WTC11 (cell line): ENCODE data around the gene ARHGAP6.

ENCODE experiments used
- CREM ChIP-seq: sonication (generic); formaldehyde crosslinking; IDR thresholded peaks from 2 replicates; pipeline ENCODE4 v1.8.1; 2022; ENCODE audit warnings: mild to moderate bottlenecking, missing genetic modification reagents, moderate library complexity
- ELF4 ChIP-seq: sonication (generic); formaldehyde crosslinking; IDR thresholded peaks from 2 replicates; pipeline ENCODE4 v1.8.1; 2022; ENCODE audit warnings: low read depth, mild to moderate bottlenecking, moderate library complexity, missing genetic modification reagents
- FOXP1 ChIP-seq: sonication (generic); formaldehyde crosslinking; IDR thresholded peaks from 2 replicates; pipeline ENCODE4 v1.8.0; 2022; ENCODE audit warnings: missing genetic modification reagents, mild to moderate bottlenecking, moderate library complexity, borderline replicate concordance
- NFE2L1 ChIP-seq: sonication (generic); formaldehyde crosslinking; IDR thresholded peaks from 2 replicates; pipeline ENCODE4 v1.8.1; 2023; ENCODE audit warnings: missing genetic modification reagents
- USF1 ChIP-seq: sonication (generic); formaldehyde crosslinking; IDR thresholded peaks from 2 replicates; pipeline ENCODE4 v1.8.0; 2022; ENCODE audit warnings: mild to moderate bottlenecking, missing genetic modification reagents
- ZNF138 ChIP-seq: sonication (generic); formaldehyde crosslinking; conservative IDR thresholded peaks from 2 replicates; pipeline ENCODE4 v1.8.1; 2022; ENCODE audit warnings: mild to moderate bottlenecking, moderate library complexity, missing genetic modification reagents
- ZNF232 ChIP-seq: sonication (generic); formaldehyde crosslinking; IDR thresholded peaks from 2 replicates; pipeline ENCODE4 v1.8.0; 2022; ENCODE audit warnings: mild to moderate bottlenecking, missing genetic modification reagents
- TF ChIP-seq, protein P1 (sequence below): sonication (generic); formaldehyde crosslinking; IDR thresholded peaks from 2 replicates; pipeline ENCODE4 v1.8.0; 2023; ENCODE audit warnings: missing genetic modification reagents
- TF ChIP-seq, protein P2 (sequence below): fragments of 200-600 bp; IDR thresholded peaks from 2 replicates; pipeline ENCODE4 v1.8.0; 2022; ENCODE audit warnings: antibody characterized with exemption
- TF ChIP-seq, protein P3 (sequence below): sonication (generic); formaldehyde crosslinking; IDR thresholded peaks from 2 replicates; pipeline ENCODE4 v1.8.1; 2023; ENCODE audit warnings: mild to moderate bottlenecking, missing genetic modification reagents
- TF ChIP-seq, protein P4 (sequence below): sonication (generic); formaldehyde crosslinking; IDR thresholded peaks from 2 replicates; pipeline ENCODE4 v1.8.1; 2023; ENCODE audit warnings: mild to moderate bottlenecking, missing genetic modification reagents, moderate library complexity

- TF ChIP-seq, protein P1, sequence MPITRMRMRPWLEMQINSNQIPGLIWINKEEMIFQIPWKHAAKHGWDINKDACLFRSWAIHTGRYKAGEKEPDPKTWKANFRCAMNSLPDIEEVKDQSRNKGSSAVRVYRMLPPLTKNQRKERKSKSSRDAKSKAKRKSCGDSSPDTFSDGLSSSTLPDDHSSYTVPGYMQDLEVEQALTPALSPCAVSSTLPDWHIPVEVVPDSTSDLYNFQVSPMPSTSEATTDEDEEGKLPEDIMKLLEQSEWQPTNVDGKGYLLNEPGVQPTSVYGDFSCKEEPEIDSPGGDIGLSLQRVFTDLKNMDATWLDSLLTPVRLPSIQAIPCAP (CRISPR knock-in tag) = no peak
- TF ChIP-seq, protein P2, sequence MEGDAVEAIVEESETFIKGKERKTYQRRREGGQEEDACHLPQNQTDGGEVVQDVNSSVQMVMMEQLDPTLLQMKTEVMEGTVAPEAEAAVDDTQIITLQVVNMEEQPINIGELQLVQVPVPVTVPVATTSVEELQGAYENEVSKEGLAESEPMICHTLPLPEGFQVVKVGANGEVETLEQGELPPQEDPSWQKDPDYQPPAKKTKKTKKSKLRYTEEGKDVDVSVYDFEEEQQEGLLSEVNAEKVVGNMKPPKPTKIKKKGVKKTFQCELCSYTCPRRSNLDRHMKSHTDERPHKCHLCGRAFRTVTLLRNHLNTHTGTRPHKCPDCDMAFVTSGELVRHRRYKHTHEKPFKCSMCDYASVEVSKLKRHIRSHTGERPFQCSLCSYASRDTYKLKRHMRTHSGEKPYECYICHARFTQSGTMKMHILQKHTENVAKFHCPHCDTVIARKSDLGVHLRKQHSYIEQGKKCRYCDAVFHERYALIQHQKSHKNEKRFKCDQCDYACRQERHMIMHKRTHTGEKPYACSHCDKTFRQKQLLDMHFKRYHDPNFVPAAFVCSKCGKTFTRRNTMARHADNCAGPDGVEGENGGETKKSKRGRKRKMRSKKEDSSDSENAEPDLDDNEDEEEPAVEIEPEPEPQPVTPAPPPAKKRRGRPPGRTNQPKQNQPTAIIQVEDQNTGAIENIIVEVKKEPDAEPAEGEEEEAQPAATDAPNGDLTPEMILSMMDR = no peak
- TF ChIP-seq, protein P3, sequence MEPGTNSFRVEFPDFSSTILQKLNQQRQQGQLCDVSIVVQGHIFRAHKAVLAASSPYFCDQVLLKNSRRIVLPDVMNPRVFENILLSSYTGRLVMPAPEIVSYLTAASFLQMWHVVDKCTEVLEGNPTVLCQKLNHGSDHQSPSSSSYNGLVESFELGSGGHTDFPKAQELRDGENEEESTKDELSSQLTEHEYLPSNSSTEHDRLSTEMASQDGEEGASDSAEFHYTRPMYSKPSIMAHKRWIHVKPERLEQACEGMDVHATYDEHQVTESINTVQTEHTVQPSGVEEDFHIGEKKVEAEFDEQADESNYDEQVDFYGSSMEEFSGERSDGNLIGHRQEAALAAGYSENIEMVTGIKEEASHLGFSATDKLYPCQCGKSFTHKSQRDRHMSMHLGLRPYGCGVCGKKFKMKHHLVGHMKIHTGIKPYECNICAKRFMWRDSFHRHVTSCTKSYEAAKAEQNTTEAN = no peak
- TF ChIP-seq CREM (CRISPR knock-in tag) (no peak), FOXP1 (CRISPR knock-in tag) (no peak), USF1 (CRISPR knock-in tag) (no peak), ZNF138 (CRISPR knock-in tag) (no peak), ZNF232 (CRISPR knock-in tag) (no peak), NFE2L1 (no peak), ELF4 (no peak)
- TF ChIP-seq, protein P4, sequence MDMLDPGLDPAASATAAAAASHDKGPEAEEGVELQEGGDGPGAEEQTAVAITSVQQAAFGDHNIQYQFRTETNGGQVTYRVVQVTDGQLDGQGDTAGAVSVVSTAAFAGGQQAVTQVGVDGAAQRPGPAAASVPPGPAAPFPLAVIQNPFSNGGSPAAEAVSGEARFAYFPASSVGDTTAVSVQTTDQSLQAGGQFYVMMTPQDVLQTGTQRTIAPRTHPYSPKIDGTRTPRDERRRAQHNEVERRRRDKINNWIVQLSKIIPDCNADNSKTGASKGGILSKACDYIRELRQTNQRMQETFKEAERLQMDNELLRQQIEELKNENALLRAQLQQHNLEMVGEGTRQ (CRISPR knock-in tag) = no peak
These were observed 262.1 kb downstream of the ARHGAP6 start for GRCh38 chrX:11403631-11404030.
